ENCODE data around the gene KCNJ10.

GRCh38 chr1:160004001-160004400 is 66.0 kb downstream of the KCNJ10 start:
- no peak for TF ChIP-seq CTCF (optimal IDR thresholded peaks at IDR 0.05 in 1 of 3, IDR thresholded peaks at IDR 0.05 in 1 of 3, conservative IDR thresholded peaks at IDR 0.05 in 1 of 3; ENCODE audit: extremely low read depth in 1 of 3, insufficient read depth in 2 of 3, low read length in 3 of 3)
- TF ChIP-seq EZH2 (IDR thresholded peaks at IDR 0.05; ENCODE audit: low read length), result no peak

Measured in keratinocyte (primary cell).